ENCODE data around the gene USP35.

The USP35 gene

GRCh38 chr11:78188286-78189173 is at the start of gene USP35, which contains the start of gene KCTD21:
TSS of gene USP35 (plus strand) at chr11:78188919. CDS start at chr11:78196246, 7,327 bp downstream.
TSS of gene KCTD21 (minus strand) at chr11:78188626. CDS start at chr11:78174554, 14,072 bp downstream.
- DNase-seq: peak; percentile 97

GRCh38 chr11:78139422-78140391 is 49.0 kb upstream of the USP35 start, which contains the start of gene ALG8:
TSS of gene ALG8 (minus strand) at chr11:78139626. CDS start at chr11:78139588, 38 bp downstream.
- DNase-seq: peak; percentile 96

- no peak for DNase-seq
Observed at GRCh38 chr11:78140392-78141077, 48.2 kb upstream of the USP35 start.

- DNase-seq: no peak
Observed at GRCh38 chr11:78145511-78146025, 43.2 kb upstream of the USP35 start.

GRCh38 chr11:78147807-78148206 is 40.9 kb upstream of the USP35 start:
- no peak for DNase-seq

- no peak for DNase-seq
Observed at GRCh38 chr11:78149646-78150045, 39.1 kb upstream of the USP35 start.

- no peak for DNase-seq
Observed at GRCh38 chr11:78150346-78150745, 38.4 kb upstream of the USP35 start.

- no peak for DNase-seq
Observed at GRCh38 chr11:78150754-78151153, 38.0 kb upstream of the USP35 start.

- no peak for DNase-seq
Observed at GRCh38 chr11:78151804-78152203, 36.9 kb upstream of the USP35 start.

- peak; percentile 55 for DNase-seq
Observed at GRCh38 chr11:78156127-78156844, 32.4 kb upstream of the USP35 start.

GRCh38 chr11:78158987-78159652 is 29.6 kb upstream of the USP35 start:
- no peak for DNase-seq

GRCh38 chr11:78160557-78160956 is 28.2 kb upstream of the USP35 start:
- DNase-seq: no peak

- DNase-seq: no peak
Observed at GRCh38 chr11:78161346-78161745, 27.4 kb upstream of the USP35 start.

GRCh38 chr11:78161962-78162371 is 26.8 kb upstream of the USP35 start:
- DNase-seq: no peak

- no peak for DNase-seq
Observed at GRCh38 chr11:78163828-78164227, 24.9 kb upstream of the USP35 start.

- no peak for DNase-seq
Observed at GRCh38 chr11:78164471-78164870, 24.2 kb upstream of the USP35 start.

- no peak for DNase-seq
Observed at GRCh38 chr11:78166855-78167469, 21.8 kb upstream of the USP35 start.

GRCh38 chr11:78168539-78169477 is 19.9 kb upstream of the USP35 start:
- peak; percentile 79 for DNase-seq

- no peak for DNase-seq
Observed at GRCh38 chr11:78170413-78170812, 18.3 kb upstream of the USP35 start.
